HepG2 (cell line): ENCODE data around the gene NT5M. TPM values are rescaled to one million over a fixed set of nuclear protein-coding genes. Genes with fewer than 3 reads are reported as not detected.

Experiments
- CREB1 ChIP-seq, 2 experiments: fragments of 450-650 bp in 1 of 2; IDR thresholded peaks; 2 replicates each; pipeline ENCODE4 v1.6.1; 2016 to 2017; ENCODE audit warnings: control low read depth in 1 of 2, mild to moderate bottlenecking in 1 of 2, missing compliant biosample characterization in 1 of 2, missing genetic modification characterization in 1 of 2
- ERF ChIP-seq: IDR thresholded peaks from 2 replicates; pipeline ENCODE4 v1.6.1; 2018; ENCODE audit warnings: missing biosample characterization, missing genetic modification reagents
- ETV5 ChIP-seq: IDR thresholded peaks from 2 replicates; pipeline ENCODE4 v1.6.1; 2018; ENCODE audit warnings: missing biosample characterization, missing genetic modification reagents, inconsistent platforms, borderline replicate concordance
- FOXA3 ChIP-seq: IDR thresholded peaks from 2 replicates; pipeline ENCODE4 v1.6.1; 2016; ENCODE audit warnings: missing genetic modification reagents, missing compliant biosample characterization
- GABPB1 ChIP-seq: IDR thresholded peaks from 2 replicates; pipeline ENCODE4 v1.6.1; 2016; ENCODE audit warnings: mild to moderate bottlenecking, missing genetic modification reagents, moderate library complexity, missing compliant biosample characterization
- HMG20A ChIP-seq: IDR thresholded peaks from 2 replicates; pipeline ENCODE4 v1.6.1; 2016; ENCODE audit warnings: borderline replicate concordance
- HNRNPL ChIP-seq: fragments of 200-400 bp; formaldehyde crosslinking; IDR thresholded peaks from 2 replicates; pipeline ENCODE4 v1.6.1; 2017; ENCODE audit warnings: mild to moderate bottlenecking, low read depth, low read length
- HNRNPLL ChIP-seq: fragments of 200-400 bp; formaldehyde crosslinking; IDR thresholded peaks from 2 replicates; pipeline ENCODE4 v1.6.1; 2017; ENCODE audit warnings: mild to moderate bottlenecking, low read depth, low read length; ENCODE audit not compliant: poor library complexity, severe bottlenecking
- KAT7 ChIP-seq: IDR thresholded peaks from 2 replicates; pipeline ENCODE4 v1.6.1; 2018; ENCODE audit warnings: borderline replicate concordance, missing compliant biosample characterization
- MED1 ChIP-seq: sonication (generic); formaldehyde crosslinking; IDR thresholded peaks from 2 replicates; pipeline ENCODE4 v1.4.0; 2020; ENCODE audit warnings: missing genetic modification reagents
- MEF2D ChIP-seq: sonication (generic); formaldehyde crosslinking; IDR thresholded peaks from 2 replicates; pipeline ENCODE4 v1.5.1; 2020; ENCODE audit warnings: mild to moderate bottlenecking, missing genetic modification reagents
- NR2F6 ChIP-seq, 2 experiments: IDR thresholded peaks; 2 replicates each; pipeline ENCODE4 v1.6.1; 2016; ENCODE audit warnings: antibody characterized with exemption in 1 of 2, mild to moderate bottlenecking in 1 of 2
- RCOR2 ChIP-seq: IDR thresholded peaks from 2 replicates; pipeline ENCODE4 v1.6.1; 2016; ENCODE audit warnings: missing biosample characterization, missing genetic modification reagents
- SNAPC4 ChIP-seq: sonication (generic); formaldehyde crosslinking; IDR thresholded peaks from 2 replicates; pipeline ENCODE4 v1.4.0; 2020; ENCODE audit warnings: mild to moderate bottlenecking, missing genetic modification reagents
- YEATS2 ChIP-seq: sonication (generic); formaldehyde crosslinking; IDR thresholded peaks from 2 replicates; pipeline ENCODE4 v1.4.0; 2020; ENCODE audit warnings: missing genetic modification reagents, borderline replicate concordance
- ZBTB3 ChIP-seq: sonication (generic); formaldehyde crosslinking; IDR thresholded peaks from 2 replicates; pipeline ENCODE4 v1.4.0; 2020; ENCODE audit warnings: low read depth, mild to moderate bottlenecking, moderate library complexity, missing genetic modification reagents, borderline replicate concordance
- ZFP36L2 ChIP-seq: sonication (generic); formaldehyde crosslinking; IDR thresholded peaks from 2 replicates; pipeline ENCODE4 v1.4.0; 2020; ENCODE audit warnings: missing genetic modification reagents
- ZNF350 ChIP-seq: sonication (generic); formaldehyde crosslinking; IDR thresholded peaks from 2 replicates; pipeline ENCODE4 v1.4.0; 2020; ENCODE audit warnings: mild to moderate bottlenecking, low read depth, missing genetic modification reagents, borderline replicate concordance
- ZNF574 ChIP-seq: sonication (generic); formaldehyde crosslinking; IDR thresholded peaks from 2 replicates; pipeline ENCODE4 v1.4.0; 2020; ENCODE audit warnings: missing genetic modification reagents
- ZNF768 ChIP-seq: sonication (generic); formaldehyde crosslinking; IDR thresholded peaks from 2 replicates; pipeline ENCODE4 v1.4.0; 2020; ENCODE audit warnings: missing genetic modification reagents
- ZNF792 ChIP-seq: IDR thresholded peaks from 2 replicates; pipeline ENCODE4 v1.6.1; 2016
- polyA plus RNA-seq, 8 experiments: library from polyadenylated mRNA; depleted of rRNA in 3 of 8; stranded (reverse) in 7 of 8; unstranded in 1 of 8; fragments of >200 nt; fragmentation: Illumina TruSeq in 4 of 8; extraction: Trizol in 4 of 8; gene quantifications; 2 replicates each; pipeline versions ENCODE4 v1.2.1 to v1.2.3, GENCODE V29; 2011 to 2016; ENCODE audit warnings: low read depth in 4 of 8, missing spikeins in 1 of 8, mixed read lengths in 1 of 8; ENCODE audit not compliant: insufficient read depth in 1 of 8
- total RNA-seq, 5 experiments: library from RNA; depleted of rRNA; stranded (reverse); fragments of >200 nt; fragmentation: Illumina TruSeq; extraction: Trizol; gene quantifications; 2 replicates each; pipeline ENCODE4 v1.2.3, GENCODE V29; 2016; ENCODE audit warnings: low read depth in 1 of 5

NT5M gene
- total and polyA plus RNA-seq, 2 of the 13 experiments (the other 11 are each of a cell fraction or from before 2014, with no cell fraction given): 0.55 to 0.78 TPM

GRCh38 chr17:17351901-17352781 is 49.0 kb downstream of the NT5M start (continued):
- no peak for TF ChIP-seq ZNF574
- peak; percentile 84; the same call in 1 of the 2 replicates for TF ChIP-seq ETV5 (CRISPR knock-in tag)
- TF ChIP-seq ZNF350: 0 out of 2 replicates have a peak, but pooled peaks have one; percentile 43
- no peak for TF ChIP-seq NR2F6 (IDR thresholded peaks at IDR 0.05)
- peak; percentile 48; the same call in 1 of the 2 replicates for TF ChIP-seq NR2F6 (CRISPR knock-in tag; IDR thresholded peaks at IDR 0.05)
- TF ChIP-seq KAT7 (CRISPR knock-in tag): 0 out of 2 replicates have a peak, but pooled peaks have one; percentile 37
- peak; percentile 66 for TF ChIP-seq GABPB1 (CRISPR knock-in tag)
- peak; percentile 54 for TF ChIP-seq FOXA3 (CRISPR knock-in tag)
- 0 out of 2 replicates have a peak, but pooled peaks have one; percentile 25 for TF ChIP-seq RCOR2 (CRISPR knock-in tag)
- TF ChIP-seq MEF2D (CRISPR knock-in tag): 0 out of 2 replicates have a peak, but pooled peaks have one; percentile 43
- no peak for TF ChIP-seq ZFP36L2 (CRISPR knock-in tag)
- TF ChIP-seq ZBTB3 (CRISPR knock-in tag): no peak
- TF ChIP-seq HMG20A: peak; percentile 43; the same call in 1 of the 2 replicates
- TF ChIP-seq CREB1 (IDR thresholded peaks at IDR 0.05): peak; percentile 59
- TF ChIP-seq CREB1 (CRISPR knock-in tag; IDR thresholded peaks at IDR 0.05): no peak
- 0 out of 2 replicates have a peak, but pooled peaks have one; percentile 28 for TF ChIP-seq YEATS2 (CRISPR knock-in tag)
- TF ChIP-seq HNRNPL: peak; percentile 91
- peak; percentile 12 for TF ChIP-seq HNRNPLL
- TF ChIP-seq SNAPC4: peak; percentile 99
- peak; percentile 58; the same call in 1 of the 2 replicates for TF ChIP-seq ERF (CRISPR knock-in tag)
- 0 out of 2 replicates have a peak, but pooled peaks have one; percentile 30 for TF ChIP-seq MED1 (CRISPR knock-in tag)
- 0 out of 2 replicates have a peak, but pooled peaks have one; percentile 25 for TF ChIP-seq ZNF768 (CRISPR knock-in tag)
- TF ChIP-seq ZNF792 (CRISPR knock-in tag): peak; percentile 35; the same call in 1 of the 2 replicates
